ENCODE measurements around the gene YBX2.

YBX2 gene

DNA sequence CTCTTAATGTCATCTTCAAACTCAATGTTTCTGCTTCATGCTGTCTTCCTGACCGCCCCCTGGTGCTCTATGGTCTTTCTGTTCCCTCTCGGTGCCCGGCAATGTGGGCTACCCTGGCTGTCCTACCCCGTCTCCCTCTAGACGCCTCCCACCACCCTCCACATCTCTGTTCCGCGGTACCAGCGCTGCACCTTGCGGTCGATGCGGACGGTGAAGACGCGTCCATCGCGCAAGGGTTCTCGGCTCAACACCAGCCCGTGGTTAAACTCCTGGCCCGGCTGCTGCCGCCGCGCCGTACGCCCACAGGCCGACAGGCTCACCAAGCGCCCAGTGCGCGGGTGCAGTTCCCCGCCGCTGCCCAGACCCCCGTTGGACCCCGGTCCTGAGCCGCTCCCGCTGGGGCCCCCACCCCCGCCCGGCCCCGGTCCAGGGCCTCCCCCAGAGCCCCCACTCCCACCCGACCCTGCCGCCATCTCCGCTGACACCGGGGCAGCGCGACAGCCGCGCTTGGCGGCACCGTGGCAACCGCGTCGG is 34.5 kb upstream of the YBX2 start, which contains the start of gene NEURL4:
Gene NEURL4, minus strand, starts transcription at position 496 of the 534 bp plus-strand sequence. Its CDS starts 23 bp downstream, at position 473.
- H3K4me3 ChIP-seq (replicated peaks; ENCODE audit: low read depth, low read length) = peak within 1 kb of the TSS; percentile 81
- no peak for DNase-seq (ENCODE audit: extremely low read depth, insufficient read length)
- H3K36me3 ChIP-seq (ENCODE audit: control insufficient read depth, insufficient read depth, low read length) = peaks cover 15% of the 10 kb centered on the region
- no peaks in the 10 kb centered on the region for H3K27me3 ChIP-seq (replicated peaks; ENCODE audit: control insufficient read depth, insufficient read depth, low read length)
- TF ChIP-seq, protein P1, sequence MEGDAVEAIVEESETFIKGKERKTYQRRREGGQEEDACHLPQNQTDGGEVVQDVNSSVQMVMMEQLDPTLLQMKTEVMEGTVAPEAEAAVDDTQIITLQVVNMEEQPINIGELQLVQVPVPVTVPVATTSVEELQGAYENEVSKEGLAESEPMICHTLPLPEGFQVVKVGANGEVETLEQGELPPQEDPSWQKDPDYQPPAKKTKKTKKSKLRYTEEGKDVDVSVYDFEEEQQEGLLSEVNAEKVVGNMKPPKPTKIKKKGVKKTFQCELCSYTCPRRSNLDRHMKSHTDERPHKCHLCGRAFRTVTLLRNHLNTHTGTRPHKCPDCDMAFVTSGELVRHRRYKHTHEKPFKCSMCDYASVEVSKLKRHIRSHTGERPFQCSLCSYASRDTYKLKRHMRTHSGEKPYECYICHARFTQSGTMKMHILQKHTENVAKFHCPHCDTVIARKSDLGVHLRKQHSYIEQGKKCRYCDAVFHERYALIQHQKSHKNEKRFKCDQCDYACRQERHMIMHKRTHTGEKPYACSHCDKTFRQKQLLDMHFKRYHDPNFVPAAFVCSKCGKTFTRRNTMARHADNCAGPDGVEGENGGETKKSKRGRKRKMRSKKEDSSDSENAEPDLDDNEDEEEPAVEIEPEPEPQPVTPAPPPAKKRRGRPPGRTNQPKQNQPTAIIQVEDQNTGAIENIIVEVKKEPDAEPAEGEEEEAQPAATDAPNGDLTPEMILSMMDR (IDR thresholded peaks at IDR 0.05; ENCODE audit: insufficient read depth, low read length, poor library complexity, severe bottlenecking) = peak; percentile 18

DNA sequence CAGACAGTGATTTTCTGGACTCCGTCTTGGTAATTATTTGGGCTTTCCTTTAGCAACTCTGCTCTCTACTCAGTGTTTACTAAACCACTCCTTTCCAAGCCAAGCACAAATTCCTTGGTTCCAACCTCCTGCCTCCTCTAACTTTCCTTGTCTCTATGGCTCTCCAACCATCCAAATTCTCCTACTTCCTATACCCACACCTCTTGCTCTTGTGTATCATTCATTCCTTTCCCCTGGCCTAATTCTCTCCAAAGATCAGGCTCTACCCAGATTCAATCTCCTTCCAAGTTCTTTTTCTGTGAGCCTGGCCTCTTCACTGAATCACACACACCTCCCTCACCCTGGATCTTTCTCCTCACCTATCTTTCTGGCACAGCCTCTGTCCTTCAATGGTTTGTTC is 33.6 kb upstream of the YBX2 start:
- no peaks in the 10 kb centered on the region for H3K27me3 ChIP-seq (replicated peaks; ENCODE audit: control insufficient read depth, insufficient read depth, low read length)
- TF ChIP-seq, protein P1 (IDR thresholded peaks at IDR 0.05; ENCODE audit: insufficient read depth, low read length, poor library complexity, severe bottlenecking) = no peak
- peaks cover 21% of the 10 kb centered on the region for H3K36me3 ChIP-seq (ENCODE audit: control insufficient read depth, insufficient read depth, low read length)
- H3K4me3 ChIP-seq (replicated peaks; ENCODE audit: low read depth, low read length) = peak overlapping the region; percentile 81
- no peak for DNase-seq (ENCODE audit: extremely low read depth, insufficient read length)

DNA sequence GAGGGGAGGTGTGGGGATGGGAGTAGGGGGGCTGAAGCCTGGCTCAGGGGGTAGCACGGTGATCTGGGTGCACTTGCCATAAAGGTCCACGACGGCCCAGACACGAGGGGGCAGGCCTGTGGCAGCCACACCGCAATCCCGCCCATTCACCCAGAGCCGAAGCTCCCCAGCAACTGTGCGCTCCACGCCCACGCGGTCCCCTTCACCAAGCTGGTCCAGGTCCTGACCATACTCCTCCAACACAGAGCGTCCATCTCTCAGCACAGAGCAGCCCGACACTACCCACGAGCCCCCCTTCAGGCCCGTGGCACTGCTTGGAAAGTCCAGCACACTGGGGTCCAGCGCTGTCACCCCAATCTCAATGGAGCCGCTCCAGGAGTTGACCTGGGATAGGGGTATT is 33.1 kb upstream of the YBX2 start:
- no peak overlapping the region for H3K4me3 ChIP-seq (replicated peaks; ENCODE audit: low read depth, low read length)
- TF ChIP-seq, protein P1 (IDR thresholded peaks at IDR 0.05; ENCODE audit: insufficient read depth, low read length, poor library complexity, severe bottlenecking) = no peak
- peaks cover 26% of the 10 kb centered on the region for H3K36me3 ChIP-seq (ENCODE audit: control insufficient read depth, insufficient read depth, low read length)

DNA sequence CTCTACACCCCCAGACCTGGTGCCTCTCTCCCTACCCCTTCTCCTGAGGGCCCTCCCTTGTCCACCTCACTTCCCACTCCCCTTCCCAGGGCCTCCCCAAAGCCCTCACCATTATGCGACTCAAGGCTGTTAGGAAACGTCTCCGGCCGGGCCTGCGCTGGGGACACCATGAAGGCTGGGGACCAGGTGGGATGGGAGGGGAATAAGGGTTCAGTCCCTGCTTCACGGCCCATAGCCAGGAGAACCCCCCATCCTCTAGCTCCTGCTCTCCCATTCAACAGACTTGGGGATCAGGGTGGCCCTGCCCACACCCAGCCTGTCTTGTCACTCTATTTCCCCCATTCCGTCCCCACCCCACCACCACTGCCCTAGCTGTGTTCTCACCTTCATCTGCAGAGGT is 32.6 kb upstream of the YBX2 start:
- TF ChIP-seq, protein P1 (IDR thresholded peaks at IDR 0.05; ENCODE audit: insufficient read depth, low read length, poor library complexity, severe bottlenecking) = no peak
- no peaks in the 10 kb centered on the region for H3K27me3 ChIP-seq (replicated peaks; ENCODE audit: control insufficient read depth, insufficient read depth, low read length)
- peaks cover 28% of the 10 kb centered on the region for H3K36me3 ChIP-seq (ENCODE audit: control insufficient read depth, insufficient read depth, low read length)
- no peak for DNase-seq (ENCODE audit: extremely low read depth, insufficient read length)
- H3K4me3 ChIP-seq (replicated peaks; ENCODE audit: low read depth, low read length) = no peak overlapping the region

More for the DNA sequence above, 33.1 kb upstream of the YBX2 start:
- H3K27me3 ChIP-seq (replicated peaks; ENCODE audit: control insufficient read depth, insufficient read depth, low read length) = no peaks in the 10 kb centered on the region
- DNase-seq (ENCODE audit: extremely low read depth, insufficient read length) = no peak

DNA sequence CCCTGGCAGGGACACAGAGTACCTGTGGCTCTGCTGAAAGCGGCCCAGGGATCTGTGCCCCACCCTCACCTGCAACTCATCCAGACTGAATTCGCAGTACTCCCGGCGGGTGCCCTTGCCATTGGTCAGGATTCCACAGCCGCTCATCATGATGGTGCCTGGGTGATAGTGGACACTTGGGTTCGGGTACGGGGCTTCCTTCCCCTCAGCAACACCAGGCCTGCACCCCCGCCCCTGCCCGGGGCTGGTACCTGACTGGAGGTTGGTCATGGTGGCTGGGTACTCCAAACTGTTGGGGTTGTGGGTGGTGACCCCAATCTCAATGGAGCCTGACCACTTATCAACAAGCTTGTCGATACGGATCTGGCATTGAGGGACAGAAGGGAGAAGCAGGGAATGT is 31.7 kb upstream of the YBX2 start:
- TF ChIP-seq, protein P1 (IDR thresholded peaks at IDR 0.05; ENCODE audit: insufficient read depth, low read length, poor library complexity, severe bottlenecking) = no peak
- Histone ChIP-seq H3K4me3 (replicated peaks; ENCODE audit: low read depth, low read length) (no peak overlapping the region), H3K36me3 (ENCODE audit: control insufficient read depth, insufficient read depth, low read length) (peaks cover 37% of the 10 kb centered on the region), H3K27me3 (replicated peaks; ENCODE audit: control insufficient read depth, insufficient read depth, low read length) (no peaks in the 10 kb centered on the region)
- DNase-seq (ENCODE audit: extremely low read depth, insufficient read length) = no peak
